COLO668 (cell line): ENCODE results near the gene SSTR4.

Source experiments
- DNase-seq: peaks from one replicate; lab custom pipeline; 2025; ENCODE audit not compliant: unreplicated experiment; lab: John Stamatoyannopoulos, UW

Gene SSTR4

GRCh38 chr20:23063168-23063567 lies 28.1 kb downstream of the SSTR4 start:
- DNase-seq = no peak

GRCh38 chr20:23063581-23063980 lies 28.5 kb downstream of the SSTR4 start:
- DNase-seq = no peak

- no peak for DNase-seq
Measured at GRCh38 chr20:23065266-23066201, 30.4 kb downstream of the SSTR4 start.

GRCh38 chr20:23066772-23067171 lies 31.7 kb downstream of the SSTR4 start:
- DNase-seq = no peak

- DNase-seq = no peak
Measured at GRCh38 chr20:23068283-23068682, 33.2 kb downstream of the SSTR4 start.

- no peak for DNase-seq
Measured at GRCh38 chr20:23069108-23069507, 34.0 kb downstream of the SSTR4 start.

- no peak for DNase-seq
Measured at GRCh38 chr20:23071398-23071797, 36.3 kb downstream of the SSTR4 start.

- DNase-seq = no peak
Measured at GRCh38 chr20:23071996-23072395, 36.9 kb downstream of the SSTR4 start.

GRCh38 chr20:23072892-23073586 lies 37.9 kb downstream of the SSTR4 start:
- no peak for DNase-seq

GRCh38 chr20:23074052-23074451 lies 38.9 kb downstream of the SSTR4 start:
- DNase-seq = no peak

- no peak for DNase-seq
Measured at GRCh38 chr20:23077277-23077676, 42.2 kb downstream of the SSTR4 start.

GRCh38 chr20:23078351-23079015 lies 43.4 kb downstream of the SSTR4 start:
- DNase-seq = no peak

GRCh38 chr20:23079016-23079351 lies 43.9 kb downstream of the SSTR4 start:
- peak; percentile 10 for DNase-seq

- DNase-seq = no peak
Measured at GRCh38 chr20:23079926-23080325, 44.8 kb downstream of the SSTR4 start.

- DNase-seq = no peak
Measured at GRCh38 chr20:23080521-23080920, 45.4 kb downstream of the SSTR4 start.

- no peak for DNase-seq
Measured at GRCh38 chr20:23081263-23081819, 46.2 kb downstream of the SSTR4 start.

GRCh38 chr20:23082846-23083552 lies 47.9 kb downstream of the SSTR4 start:
- DNase-seq = no peak

GRCh38 chr20:23083553-23084220 lies 48.6 kb downstream of the SSTR4 start:
- DNase-seq = no peak

- DNase-seq = no peak
Measured at GRCh38 chr20:23084282-23084844, 49.3 kb downstream of the SSTR4 start.

GRCh38 chr20:23084845-23085365 lies 49.8 kb downstream of the SSTR4 start:
- no peak for DNase-seq
